Measurements from ENCODE around the gene ERGIC1. TPM values are rescaled to one million over a fixed set of nuclear protein-coding genes. Genes with fewer than 3 reads are reported as not detected.

The ERGIC1 gene
- total RNA-seq, 2 donors from 2014 or later, result 228 to 380 TPM

- DNase-seq (ENCODE audit: low spot score), result no peak
- Histone ChIP-seq H3K27me3 (replicated peaks; ENCODE audit: insufficient read depth) (no peaks in the 10 kb centered on the region), H3K4me3 (no peak overlapping the region), H3K4me1 (replicated peaks) (no peaks in the 10 kb centered on the region), H3K36me3 (peaks cover 0 to 6% of the 10 kb centered on the region in 2 donors), H3K27ac (no peak overlapping the region), H3K9me3 (no peaks in the 10 kb centered on the region)
- intact Hi-C loops (cut with DNase I), result no loop called here
- 87% methylated on average over 14 of the region's 14 CpGs for WGBS
- TF ChIP-seq POLR2A (IDR thresholded peaks at IDR 0.05) (no peak), CTCF (IDR thresholded peaks at IDR 0.05) (no peak), POLR2AphosphoS5 (IDR thresholded peaks at IDR 0.05) (no peak)
These were observed 101.0 kb downstream of the ERGIC1 start for GRCh38 chr5:172935096-172935495.

- TF ChIP-seq POLR2A (IDR thresholded peaks at IDR 0.05) (no peak), POLR2AphosphoS5 (IDR thresholded peaks at IDR 0.05) (no peak), CTCF (IDR thresholded peaks at IDR 0.05) (no peak)
- Histone ChIP-seq H3K27ac (no peak overlapping the region), H3K4me1 (replicated peaks) (no peaks in the 10 kb centered on the region), H3K9me3 (no peaks in the 10 kb centered on the region), H3K4me3 (no peak overlapping the region), H3K27me3 (replicated peaks; ENCODE audit: insufficient read depth) (no peaks in the 10 kb centered on the region), H3K36me3 (peaks cover 0 to 6% of the 10 kb centered on the region in 2 donors)
- 91% methylated on average over 5 of the region's 5 CpGs for WGBS
- DNase-seq (ENCODE audit: low spot score), result no peak
- intact Hi-C loops (cut with DNase I), result no loop called here
These were observed 102.3 kb downstream of the ERGIC1 start for GRCh38 chr5:172936401-172936800.

GRCh38 chr5:172939071-172939470 is 105.0 kb downstream of the ERGIC1 start:
- no peak overlapping the region for H3K27ac ChIP-seq
- WGBS, result 79% methylated on average over 10 of the region's 10 CpGs
- intact Hi-C loops (cut with DNase I), result no loop called here
- peaks cover 0 to 17% of the 10 kb centered on the region in 2 donors for H3K36me3 ChIP-seq
- H3K4me3 ChIP-seq, result no peak overlapping the region
- no peak for DNase-seq (ENCODE audit: low spot score)
- no peaks in the 10 kb centered on the region for H3K9me3 ChIP-seq
- H3K4me1 ChIP-seq (replicated peaks), result no peaks in the 10 kb centered on the region
- H3K27me3 ChIP-seq (replicated peaks; ENCODE audit: insufficient read depth), result no peaks in the 10 kb centered on the region
- TF ChIP-seq CTCF (IDR thresholded peaks at IDR 0.05) (peak in 2 of 4 experiments; percentile 7 to 18), POLR2A (IDR thresholded peaks at IDR 0.05) (no peak), POLR2AphosphoS5 (IDR thresholded peaks at IDR 0.05) (no peak)

DNA sequence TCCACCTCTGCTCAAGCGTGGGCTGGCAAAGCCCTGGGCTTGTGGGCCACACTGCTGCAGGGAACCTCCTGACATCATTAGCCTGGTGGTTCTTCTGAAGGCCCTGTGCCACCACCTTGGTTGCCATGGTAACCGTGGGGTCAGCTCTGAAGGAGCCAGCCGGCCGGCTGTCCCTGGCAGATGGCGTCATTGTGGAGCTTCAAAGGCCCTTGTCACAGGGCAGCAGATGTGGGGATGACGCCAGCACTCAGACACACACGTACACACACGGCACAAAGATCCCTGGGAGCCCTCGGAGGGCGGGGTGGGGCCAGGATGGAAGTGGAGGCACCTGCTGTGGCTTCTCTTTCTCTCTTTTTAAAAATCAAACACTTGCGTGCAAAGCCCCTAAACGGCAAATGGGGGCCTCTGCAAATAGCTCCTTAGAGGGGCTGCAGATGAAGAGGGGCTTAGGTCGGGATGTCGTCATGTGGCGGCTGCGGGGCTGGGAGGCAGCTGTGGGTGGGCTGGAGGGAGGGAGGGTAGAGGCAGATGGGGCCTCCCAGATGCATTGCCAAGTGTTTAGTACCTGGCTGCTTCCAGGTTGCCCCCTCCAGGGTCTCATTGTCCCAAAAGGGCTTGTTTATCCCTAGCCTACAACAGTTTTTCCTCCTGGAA is 105.7 kb downstream of the ERGIC1 start:
- intact Hi-C loops (cut with DNase I), result no loop called here
- H3K36me3 ChIP-seq, result peaks cover 0 to 17% of the 10 kb centered on the region in 2 donors
- no peak for DNase-seq (ENCODE audit: low spot score)
- H3K4me1 ChIP-seq (replicated peaks), result no peaks in the 10 kb centered on the region
- no peak overlapping the region for H3K4me3 ChIP-seq
- H3K27ac ChIP-seq, result no peak overlapping the region
- no peak for TF ChIP-seq POLR2A (IDR thresholded peaks at IDR 0.05)
- TF ChIP-seq CTCF (IDR thresholded peaks at IDR 0.05), result no peak
- TF ChIP-seq POLR2AphosphoS5 (IDR thresholded peaks at IDR 0.05), result no peak
- no peaks in the 10 kb centered on the region for H3K27me3 ChIP-seq (replicated peaks; ENCODE audit: insufficient read depth)
- WGBS, result 81% methylated on average over 16 of the region's 16 CpGs
- no peaks in the 10 kb centered on the region for H3K9me3 ChIP-seq

All from prostate gland (tissue), 2 donors.